HG03175 (cell line): ENCODE results near the gene RTP3.
"Not testable (repeated sequence)": the region's sequence is repeated elsewhere in the genome, so short reads cannot be mapped to it uniquely, and the experiment has no call there.

Experiments
- ATAC-seq: cut with Tn5 transposase; IDR thresholded peaks from one replicate; pipeline ENCODE4 v1.9.1; 2021; ENCODE audit warnings: mild to moderate bottlenecking, moderate library complexity; ENCODE audit not compliant: unreplicated experiment

The RTP3 gene

GRCh38 chr3:46544771-46545503, 47.2 kb downstream of the RTP3 start:
- ATAC-seq = no peak

- ATAC-seq = no peak
These were observed 48.2 kb downstream of the RTP3 start for GRCh38 chr3:46545818-46546630.

- ATAC-seq = no peak
These were observed 49.2 kb downstream of the RTP3 start for GRCh38 chr3:46546896-46547440.

- not testable (repeated sequence) for ATAC-seq
These were observed 50.8 kb downstream of the RTP3 start for GRCh38 chr3:46548611-46549010.

GRCh38 chr3:46549408-46549904, 51.7 kb downstream of the RTP3 start:
- no peak for ATAC-seq

GRCh38 chr3:46549989-46550388, 52.2 kb downstream of the RTP3 start:
- ATAC-seq = no peak
